Measurements from ENCODE around the gene TMEM89. TPM values are rescaled to one million over a fixed set of nuclear protein-coding genes. Genes with fewer than 3 reads are reported as not detected.

The TMEM89 gene
- polyA plus RNA-seq, 4 donors = 0.21 TPM; not detected in 3

GRCh38 chr3:48593337-48593736 is 28.2 kb downstream of the TMEM89 start:
- DNase-seq (ENCODE audit: low read depth in 4 of 4, low spot score in 3 of 4) = no peak

- DNase-seq (ENCODE audit: low read depth in 4 of 4, low spot score in 3 of 4) = no peak
These were observed 29.0 kb downstream of the TMEM89 start for GRCh38 chr3:48592519-48593087.

- no peak for DNase-seq (ENCODE audit: low read depth in 4 of 4, low spot score in 3 of 4)
These were observed 29.6 kb downstream of the TMEM89 start for GRCh38 chr3:48591886-48592518.

- no peak for DNase-seq (ENCODE audit: low read depth in 4 of 4, low spot score in 3 of 4)
These were observed 30.1 kb downstream of the TMEM89 start for GRCh38 chr3:48591436-48591835.

- no peak for DNase-seq (ENCODE audit: low read depth in 4 of 4, low spot score in 3 of 4)
These were observed 33.3 kb downstream of the TMEM89 start for GRCh38 chr3:48588230-48588629.

- no peak for DNase-seq (ENCODE audit: low read depth in 4 of 4, low spot score in 3 of 4)
These were observed 33.9 kb downstream of the TMEM89 start for GRCh38 chr3:48587686-48588085.

GRCh38 chr3:48585411-48585810 is 36.2 kb downstream of the TMEM89 start:
- no peak for DNase-seq (ENCODE audit: low read depth in 4 of 4, low spot score in 3 of 4)

- no peak for DNase-seq (ENCODE audit: low read depth in 4 of 4, low spot score in 3 of 4)
These were observed 36.7 kb downstream of the TMEM89 start for GRCh38 chr3:48584836-48585235.

- no peak for DNase-seq (ENCODE audit: low read depth in 4 of 4, low spot score in 3 of 4)
These were observed 39.7 kb downstream of the TMEM89 start for GRCh38 chr3:48581621-48582481.

- no peak for DNase-seq (ENCODE audit: low read depth in 4 of 4, low spot score in 3 of 4)
These were observed 44.9 kb downstream of the TMEM89 start for GRCh38 chr3:48576647-48577046.

GRCh38 chr3:48575366-48575765 is 46.2 kb downstream of the TMEM89 start:
- no peak for DNase-seq (ENCODE audit: low read depth in 4 of 4, low spot score in 3 of 4)

GRCh38 chr3:48573973-48574585 is 47.5 kb downstream of the TMEM89 start:
- DNase-seq (ENCODE audit: low read depth in 4 of 4, low spot score in 3 of 4) = no peak

GRCh38 chr3:48572517-48572916 is 49.1 kb downstream of the TMEM89 start:
- DNase-seq (ENCODE audit: low read depth in 4 of 4, low spot score in 3 of 4) = no peak

GRCh38 chr3:48571938-48572337 is 49.6 kb downstream of the TMEM89 start:
- DNase-seq (ENCODE audit: low read depth in 4 of 4, low spot score in 3 of 4) = no peak

Other genes with a start within 250 kb of the TMEM89 start
- under 1 TPM; 0.33 to 0.56 (median 0.41) TPM for gene FBXW12, start 249.6 kb downstream of the TMEM89 start, polyA plus RNA-seq (ENCODE audit: insufficient read length in 4 of 4)
- gene PLXNB1, start 191.7 kb downstream of the TMEM89 start, polyA plus RNA-seq (ENCODE audit: insufficient read length in 4 of 4) = 100 to 1,000 TPM; 163 to 236 (median 188) TPM
- gene CCDC51, start 181.7 kb downstream of the TMEM89 start, polyA plus RNA-seq (ENCODE audit: insufficient read length in 4 of 4) = 10 to 100 TPM; 25.2 to 29.7 (median 27.8) TPM
- 100 to 1,000 TPM; 293 to 334 (median 315) TPM for gene TMA7, start 181.5 kb downstream of the TMEM89 start, polyA plus RNA-seq (ENCODE audit: insufficient read length in 4 of 4)
- gene ATRIP, start 175.0 kb downstream of the TMEM89 start, polyA plus RNA-seq (ENCODE audit: insufficient read length in 4 of 4) = 10 to 100 TPM; 12.6 to 16.9 (median 14.5) TPM
- gene SHISA5, start 117.6 kb downstream of the TMEM89 start, polyA plus RNA-seq (ENCODE audit: insufficient read length in 4 of 4) = 100 to 1,000 TPM; 111 to 120 (median 112) TPM
- gene PFKFB4, start 65.0 kb downstream of the TMEM89 start, polyA plus RNA-seq (ENCODE audit: insufficient read length in 4 of 4) = 1 to 10 TPM; 3.9 to 5.4 (median 4.9) TPM
- gene UCN2, start 58.0 kb downstream of the TMEM89 start, polyA plus RNA-seq (ENCODE audit: insufficient read length in 4 of 4) = under 1 TPM; 0.19 to 0.66 (median 0.57) TPM
- gene COL7A1, start 26.4 kb downstream of the TMEM89 start, polyA plus RNA-seq (ENCODE audit: insufficient read length in 4 of 4) = 10 to 100 TPM; 17.3 to 18.3 (median 17.8) TPM
- gene UQCRC1, start 12.1 kb downstream of the TMEM89 start, polyA plus RNA-seq (ENCODE audit: insufficient read length in 4 of 4) = 100 to 1,000 TPM; 262 to 323 (median 276) TPM
- 10 to 100 TPM; 20.7 to 30.9 (median 23.1) TPM for gene SLC26A6, start 13.7 kb upstream of the TMEM89 start, polyA plus RNA-seq (ENCODE audit: insufficient read length in 4 of 4)
- 1 to 10 TPM in 3 of 4 donors, under 1 TPM in 1; 0.96 to 1.4 (median 1.1) TPM for gene CELSR3, start 41.1 kb upstream of the TMEM89 start, polyA plus RNA-seq (ENCODE audit: insufficient read length in 4 of 4)
- gene NCKIPSD, start 64.1 kb upstream of the TMEM89 start, polyA plus RNA-seq (ENCODE audit: insufficient read length in 4 of 4) = 10 to 100 TPM; 13.8 to 22.2 (median 18.0) TPM
- gene IP6K2, start 95.5 kb upstream of the TMEM89 start, polyA plus RNA-seq (ENCODE audit: insufficient read length in 4 of 4) = 100 to 1,000 TPM; 183 to 280 (median 215) TPM
- gene PRKAR2A, start 226.1 kb upstream of the TMEM89 start, polyA plus RNA-seq (ENCODE audit: insufficient read length in 4 of 4) = 10 to 100 TPM; 38.5 to 46.2 (median 43.8) TPM

Measured in right renal pelvis (tissue), 4 donors.